Fibroblast of villous mesenchyme (primary cell): ENCODE measurements around the gene NFASC. TPM values are rescaled to one million over a fixed set of nuclear protein-coding genes. Genes with fewer than 3 reads are reported as not detected.

Experiments used
- DNase-seq: peaks from one replicate; pipeline ENCODE4 v3.0.0-alpha.2; 2010; ENCODE audit warnings: low read depth
- H3K4me3 ChIP-seq: 2 replicates; pipeline ENCODE4 v1.5.1; 2011; ENCODE audit warnings: low read depth, mild to moderate bottlenecking, low read length
- CTCF ChIP-seq: IDR thresholded peaks from 2 replicates; pipeline ENCODE4 v1.5.1; 2012; ENCODE audit warnings: low read depth, mild to moderate bottlenecking, low read length; ENCODE audit not compliant: insufficient read depth
- total RNA-seq: library from RNA; depleted of rRNA; stranded (reverse); fragments of >200 nt; gene quantifications from 2 replicates; pipeline ENCODE4 v1.2.3, GENCODE V29; 2012

NFASC gene
- total RNA-seq, 1 donor, result 1.7 TPM

GRCh38 chr1:204867203-204867602 is 3.5 kb upstream of the NFASC start:
- TF ChIP-seq CTCF, result no peak
- DNase-seq, result no peak

GRCh38 chr1:204867666-204868339 is 2.9 kb upstream of the NFASC start:
- no peak for DNase-seq
- H3K4me3 ChIP-seq, result no peak overlapping the region
- TF ChIP-seq CTCF, result no peak

More at GRCh38 chr1:204867203-204867602, 3.5 kb upstream of the NFASC start:
- no peak overlapping the region for H3K4me3 ChIP-seq

- no peak for DNase-seq
- TF ChIP-seq CTCF, result no peak
- no peak overlapping the region for H3K4me3 ChIP-seq
Measured at GRCh38 chr1:204868340-204868700, 2.3 kb upstream of the NFASC start.

- no peak for DNase-seq
- no peak for TF ChIP-seq CTCF
- H3K4me3 ChIP-seq, result no peak overlapping the region
Measured at GRCh38 chr1:204869097-204869496, 1.6 kb upstream of the NFASC start.

GRCh38 chr1:204871405-204872037 is 859 bp downstream of the NFASC start:
- TF ChIP-seq CTCF, result no peak
- H3K4me3 ChIP-seq, result no peak overlapping the region
- DNase-seq, result no peak

GRCh38 chr1:204872262-204872881 is 1.7 kb downstream of the NFASC start:
- TF ChIP-seq CTCF, result no peak
- DNase-seq, result no peak
- H3K4me3 ChIP-seq, result no peak overlapping the region
